Heart left ventricle (tissue), 13 donors: ENCODE measurements around the gene KSR2.

Experiments
- CTCF ChIP-seq, 12 donors: fragments of 200-600 bp; sonication (generic) in 4 of 12; IDR thresholded peaks; one replicate each; pipeline versions ENCODE4 v1.5.0 to v1.8.0; 2018 to 2022; ENCODE audit warnings: antibody characterized with exemption in 12 of 12, mild to moderate bottlenecking in 5 of 12
- POLR2A ChIP-seq, 2 donors: fragments of 450-650 bp; IDR thresholded peaks; one replicate each; pipeline ENCODE4 v1.6.1; 2017; ENCODE audit warnings: antibody characterized with exemption in 2 of 2, mild to moderate bottlenecking in 2 of 2, moderate library complexity in 2 of 2
- donor health status: ischemic (EF 13 %, LVEDD 7.1; RV severe dilation, severe dysfunction).
- donor health status: DM: no; HTN: yes; CAD: no.
- donor health status: DM: no; HTN: no; CAD: no.
- donor health status: ischemic (EF 25% LVEDD 6.9; RV normal size, moderate dysfunction).
- donor health status: ischemic (EF 25% LVEDD 5.7; RV mildly dilated, moderate dysfunction).
- donor health status: ischemic (EF 35%, LVEDD 5.7; RV mildly dilated, moderate dysfunction).
- donor health status: nonischemic (EF 11% LVEDD 7.7; RV severe dilation, severe dysfunction).
- donor health status: DM: yes; HTN: yes; CAD: no.
- donor health status: PGD.
- donor health status: ischemic (EF 29% LVEDD 5.4; RV normal size, mild dysfunction).
- donor health status: nonischemic (EF 23%, LVEDD 6.1; RV moderate dilation, normal function).

- TF ChIP-seq CTCF (IDR thresholded peaks at IDR 0.05) (no peak), POLR2A (IDR thresholded peaks at IDR 0.05) (no peak)
Measured at GRCh38 chr12:117457189-117457588, 511.6 kb downstream of the KSR2 start.
